ENCODE data around the gene BCAS1. TPM values are rescaled to one million over a fixed set of nuclear protein-coding genes. Genes with fewer than 3 reads are reported as not detected.

Gene BCAS1
- total RNA-seq, 1 experiment from 2014 or later, result 0.17 TPM

GRCh38 chr20:53960579-53961272 lies 109.7 kb downstream of the BCAS1 start:
- ATAC-seq, result no peak
- H3K9me3 ChIP-seq (ENCODE audit: control insufficient read depth in 1 of 2, insufficient read depth in 1 of 2, low read depth in 1 of 2, low read length in 2 of 2), result no peaks in the 10 kb centered on the region
- no peak for DNase-seq (ENCODE audit: low read depth, low spot score)
- RAD21 ChIA-PET (ENCODE audit: low non-redundant PET in 1 of 2, low total read pairs in 2 of 2, uncharacterized antibody in 2 of 2, unreplicated experiment in 2 of 2), result no interaction called here
- no peak for TF ChIP-seq TCF7L2 (IDR thresholded peaks at IDR 0.05; ENCODE audit: borderline replicate concordance, extremely low read depth, insufficient read depth, insufficient read length)
- TF ChIP-seq MAX (IDR thresholded peaks at IDR 0.05), result no peak
- no peak for TF ChIP-seq CBX3 (IDR thresholded peaks at IDR 0.05; ENCODE audit: low read depth)
- no peak for TF ChIP-seq CTCF (IDR thresholded peaks at IDR 0.05 in 2 of 3, conservative IDR thresholded peaks at IDR 0.05 in 1 of 3; ENCODE audit: borderline replicate concordance in 1 of 3, insufficient read depth in 1 of 3, low read depth in 2 of 3, low read length in 2 of 3)
- no peaks in the 10 kb centered on the region for H3K79me2 ChIP-seq (ENCODE audit: insufficient read depth, low read length)
- intact Hi-C loops (cut with micrococcal nuclease), result no loop called here
- H2AFZ ChIP-seq (ENCODE audit: low read depth, low read length, poor library complexity, severe bottlenecking), result no peak overlapping the region
- CTCF ChIA-PET, result no interaction called here
- BruUV-seq (replicated peaks), result no TSS peak
- no peaks in the 10 kb centered on the region for H3K4me1 ChIP-seq (ENCODE audit: control insufficient read depth in 1 of 2, insufficient read depth in 2 of 2, low read length in 2 of 2)
- H3K27me3 ChIP-seq (ENCODE audit: insufficient read depth, low read length), result peaks cover 4% of the 10 kb centered on the region; the same call in 1 of the 2 replicates
- no peaks in the 10 kb centered on the region for H3K36me3 ChIP-seq (ENCODE audit: control insufficient read depth in 1 of 2, insufficient read depth in 2 of 2, low read length in 2 of 2)
- POLR2A ChIA-PET, result no interaction called here
- no peaks in the 10 kb centered on the region for H3K9me2 ChIP-seq (ENCODE audit: insufficient read depth)
- no peak overlapping the region for H3K4me3 ChIP-seq (replicated peaks in 1 of 2; ENCODE audit: low read depth in 1 of 2, low read length in 2 of 2)
- no peaks in the 10 kb centered on the region for H4K20me1 ChIP-seq (ENCODE audit: insufficient read depth)
- no peak overlapping the region for H3K4me2 ChIP-seq (ENCODE audit: low read length)
- no peak overlapping the region for H3K27ac ChIP-seq (ENCODE audit: low read depth, low read length)
- no peak overlapping the region for H3K9ac ChIP-seq (ENCODE audit: low read length)

- H3K4me2 ChIP-seq (ENCODE audit: low read length), result no peak overlapping the region
- TF ChIP-seq SRF (IDR thresholded peaks at IDR 0.05; ENCODE audit: low read depth), result no peak
- TF ChIP-seq EZH2 (IDR thresholded peaks at IDR 0.05), result no peak
- no peak for TF ChIP-seq SP1 (IDR thresholded peaks at IDR 0.05; ENCODE audit: low read depth)
- no peak for TF ChIP-seq JUND (IDR thresholded peaks at IDR 0.05)
- TF ChIP-seq YY1 (IDR thresholded peaks at IDR 0.05; ENCODE audit: extremely low read depth, insufficient replicate concordance, low read depth, low read length), result no peak
- no peak for TF ChIP-seq MAX (IDR thresholded peaks at IDR 0.05)
- TF ChIP-seq ZNF274 (IDR thresholded peaks at IDR 0.05; ENCODE audit: low read depth, low read length), result no peak
- no peak for TF ChIP-seq SIN3A (IDR thresholded peaks at IDR 0.05; ENCODE audit: low read depth)
- no peak for TF ChIP-seq EZH2phosphoT487 (IDR thresholded peaks at IDR 0.05; ENCODE audit: borderline replicate concordance)
- TF ChIP-seq ZFX (IDR thresholded peaks at IDR 0.05), result no peak
- no peaks in the 10 kb centered on the region for H4K20me1 ChIP-seq (ENCODE audit: insufficient read depth)
- no peak overlapping the region for H3K4me3 ChIP-seq (replicated peaks in 1 of 2; ENCODE audit: low read depth in 1 of 2, low read length in 2 of 2)
- peaks cover 4% of the 10 kb centered on the region; the same call in 1 of the 2 replicates for H3K27me3 ChIP-seq (ENCODE audit: insufficient read depth, low read length)
- CTCF ChIA-PET, result no interaction called here
- no peaks in the 10 kb centered on the region for H3K9me2 ChIP-seq (ENCODE audit: insufficient read depth)
- RAD21 ChIA-PET (ENCODE audit: low non-redundant PET in 1 of 2, low total read pairs in 2 of 2, uncharacterized antibody in 2 of 2, unreplicated experiment in 2 of 2), result no interaction called here
- H3K79me2 ChIP-seq (ENCODE audit: insufficient read depth, low read length), result no peaks in the 10 kb centered on the region
- H3K27ac ChIP-seq (ENCODE audit: low read depth, low read length), result no peak overlapping the region
- POLR2A ChIA-PET, result no interaction called here
- no peak for ATAC-seq
- no peak for DNase-seq (ENCODE audit: low read depth, low spot score)
- H3K9ac ChIP-seq (ENCODE audit: low read length), result no peak overlapping the region
- H3K9me3 ChIP-seq (ENCODE audit: control insufficient read depth in 1 of 2, insufficient read depth in 1 of 2, low read depth in 1 of 2, low read length in 2 of 2), result no peaks in the 10 kb centered on the region
- H3K36me3 ChIP-seq (ENCODE audit: control insufficient read depth in 1 of 2, insufficient read depth in 2 of 2, low read length in 2 of 2), result no peaks in the 10 kb centered on the region
- H2AFZ ChIP-seq (ENCODE audit: low read depth, low read length, poor library complexity, severe bottlenecking), result no peak overlapping the region
- H3K4me1 ChIP-seq (ENCODE audit: control insufficient read depth in 1 of 2, insufficient read depth in 2 of 2, low read length in 2 of 2), result no peaks in the 10 kb centered on the region
- BruUV-seq (replicated peaks), result no TSS peak
- intact Hi-C loops (cut with micrococcal nuclease), result no loop called here
Observed at GRCh38 chr20:53959911-53960578, 110.3 kb downstream of the BCAS1 start.
